Peyer's patch (tissue), 4 donors: ENCODE data around the gene LIMA1.

Experiments used
- CTCF ChIP-seq, 6 experiments: fragments of 450-650 bp in 4 of 6; fragments of 200-600 bp in 2 of 6; sonication (generic) in 1 of 6; IDR thresholded peaks; one replicate each; pipeline ENCODE4 v1.5.1; 2017 to 2019; ENCODE audit warnings: antibody characterized with exemption in 6 of 6, mild to moderate bottlenecking in 3 of 6, moderate library complexity in 1 of 6
- POLR2A ChIP-seq, 2 donors: fragments of 450-650 bp; IDR thresholded peaks; one replicate each; pipeline ENCODE4 v1.5.1; 2017; ENCODE audit warnings: antibody characterized with exemption in 2 of 2, mild to moderate bottlenecking in 2 of 2, moderate library complexity in 2 of 2

- TF ChIP-seq POLR2A (IDR thresholded peaks at IDR 0.05) (no peak), CTCF (IDR thresholded peaks at IDR 0.05) (no peak)
Observed at GRCh38 chr12:50195832-50196231, 87.5 kb downstream of the LIMA1 start.
